BLaER1 (cell line): ENCODE measurements around the gene TOX4.
A peak's percentile ranks its signal among the peaks of the same experiment; 100 is the strongest.
"Not testable (repeated sequence)": the region's sequence is repeated elsewhere in the genome, so short reads cannot be mapped to it uniquely, and the experiment has no call there.

ENCODE experiments used
- H3K27ac ChIP-seq: shearing (Covaris generic); formaldehyde crosslinking; 2 replicates; pipeline ENCODE4 v1.8.1; 2022
- H3K27me3 ChIP-seq: shearing (Covaris generic); formaldehyde crosslinking; 2 replicates; pipeline ENCODE4 v1.8.1; 2022
- H3K36me3 ChIP-seq: shearing (Covaris generic); formaldehyde crosslinking; 2 replicates; pipeline ENCODE4 v1.8.1; 2022
- H3K4me1 ChIP-seq: shearing (Covaris generic); formaldehyde crosslinking; 2 replicates; pipeline ENCODE4 v1.8.1; 2022
- H3K4me2 ChIP-seq: shearing (Covaris generic); formaldehyde crosslinking; 2 replicates; pipeline ENCODE4 v1.8.1; 2022
- H3K4me3 ChIP-seq: shearing (Covaris generic); formaldehyde crosslinking; 2 replicates; pipeline ENCODE4 v1.8.1; 2022
- H3K9ac ChIP-seq: shearing (Covaris generic); formaldehyde crosslinking; 2 replicates; pipeline ENCODE4 v1.8.1; 2022
- H3K9me3 ChIP-seq: shearing (Covaris generic); formaldehyde crosslinking; 2 replicates; pipeline ENCODE4 v1.8.1; 2022
- H4K20me1 ChIP-seq: shearing (Covaris generic); formaldehyde crosslinking; 2 replicates; pipeline ENCODE4 v1.8.1; 2022
- Cebpa-rat ChIP-seq: shearing (Covaris generic); IDR thresholded peaks from 2 replicates; pipeline ENCODE4 v1.8.1; 2022

The TOX4 gene

DNA sequence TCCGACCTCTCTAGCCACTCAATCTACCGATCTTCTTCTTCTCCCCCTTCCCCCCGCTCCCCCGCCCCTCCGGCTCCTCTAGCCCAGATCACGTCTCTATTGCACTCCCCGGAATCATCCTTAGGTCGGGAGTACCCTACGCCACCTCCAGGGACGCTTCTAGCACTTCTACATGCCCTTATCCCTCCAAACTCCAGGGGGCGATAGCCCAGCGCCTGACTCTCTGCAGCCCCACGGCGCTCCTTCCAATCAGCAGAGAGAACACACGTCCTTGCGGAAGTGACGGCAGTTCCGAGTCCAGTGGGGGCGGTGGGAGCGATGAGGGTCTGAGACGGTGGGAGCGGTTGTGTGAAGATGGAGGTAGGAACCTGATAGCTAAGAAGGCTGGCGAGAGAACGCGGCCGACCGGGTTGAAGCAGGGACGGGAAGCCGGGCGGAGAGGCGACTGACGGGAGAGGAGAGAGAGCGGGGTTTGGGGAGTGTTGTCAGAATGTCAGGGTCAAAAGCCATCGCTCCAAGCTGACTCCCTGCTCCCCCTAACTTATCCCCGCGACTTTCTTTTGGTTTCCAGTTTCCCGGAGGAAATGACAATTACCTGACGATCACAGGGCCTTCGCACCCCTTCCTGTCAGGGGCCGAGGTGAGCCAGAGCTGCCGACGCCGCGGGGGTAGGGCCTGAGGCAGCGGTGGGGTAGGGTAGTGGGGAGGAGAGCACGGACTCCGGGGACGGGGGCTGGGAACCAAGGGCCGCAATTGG lies at the start of gene TOX4, which contains the start of gene RAB2B:
TOX4 (plus strand) TSS at position 271 of the 757 bp plus-strand sequence; CDS start at position 355, 84 bp downstream.
RAB2B (minus strand) TSS at position 35 of the 757 bp plus-strand sequence. CDS start 87 bp downstream, outside the sequence.
- Histone ChIP-seq H3K9ac (peak within 1 kb of the TSS; percentile 90), H3K9me3 (no peaks in the 10 kb centered on the region), H3K36me3 (peaks cover 55% of the 10 kb centered on the region), H3K4me3 (peak within 1 kb of the TSS; percentile 98), H3K4me1 (peaks cover 25% of the 10 kb centered on the region), H4K20me1 (peaks cover 44% of the 10 kb centered on the region), H3K4me2 (peak within 1 kb of the TSS; percentile 92), H3K27ac (peak within 1 kb of the TSS; percentile 79), H3K27me3 (no peaks in the 10 kb centered on the region)
- TF ChIP-seq Cebpa-rat = no peak

DNA sequence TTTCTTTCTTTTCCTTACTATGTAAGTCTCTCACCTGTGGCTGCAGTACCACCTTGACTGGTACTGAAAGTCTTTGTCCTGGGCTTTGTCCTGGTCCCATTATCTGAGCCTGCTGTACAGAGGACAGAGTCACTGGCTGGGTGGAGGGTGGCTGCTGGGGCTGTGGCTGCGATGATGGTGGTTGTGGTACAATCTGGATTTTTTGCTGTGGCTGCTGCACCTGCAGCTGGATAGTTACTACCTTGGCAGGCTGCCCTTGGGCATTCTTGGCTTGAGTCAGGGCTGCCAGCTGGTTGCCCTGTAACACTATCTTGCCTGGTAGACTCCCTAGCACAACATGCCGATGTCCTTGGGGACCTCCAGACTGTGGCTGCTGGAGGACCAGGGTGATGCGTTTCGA lies 48.1 kb upstream of the TOX4 start:
- peaks cover 79% of the 10 kb centered on the region for H4K20me1 ChIP-seq
- no peak overlapping the region for H3K27ac ChIP-seq
- H3K9ac ChIP-seq = no peak overlapping the region
- H3K4me3 ChIP-seq = no peak overlapping the region
- peaks cover 89% of the 10 kb centered on the region for H3K36me3 ChIP-seq
- no peaks in the 10 kb centered on the region for H3K4me1 ChIP-seq
- H3K9me3 ChIP-seq = no peaks in the 10 kb centered on the region
- no peak for TF ChIP-seq Cebpa-rat
- no peaks in the 10 kb centered on the region for H3K27me3 ChIP-seq
- H3K4me2 ChIP-seq = no peak overlapping the region

- Histone ChIP-seq H3K27me3 (no peaks in the 10 kb centered on the region), H3K4me1 (peaks cover 13% of the 10 kb centered on the region), H3K4me3 (no peak overlapping the region), H3K9me3 (no peaks in the 10 kb centered on the region), H4K20me1 (peaks cover 97% of the 10 kb centered on the region), H3K36me3 (peaks cover 68% of the 10 kb centered on the region), H3K4me2 (no peak overlapping the region), H3K27ac (no peak overlapping the region), H3K9ac (no peak overlapping the region)
- no peak for TF ChIP-seq Cebpa-rat
These were observed 45.9 kb upstream of the TOX4 start for GRCh38 chr14:21431126-21431525.

DNA sequence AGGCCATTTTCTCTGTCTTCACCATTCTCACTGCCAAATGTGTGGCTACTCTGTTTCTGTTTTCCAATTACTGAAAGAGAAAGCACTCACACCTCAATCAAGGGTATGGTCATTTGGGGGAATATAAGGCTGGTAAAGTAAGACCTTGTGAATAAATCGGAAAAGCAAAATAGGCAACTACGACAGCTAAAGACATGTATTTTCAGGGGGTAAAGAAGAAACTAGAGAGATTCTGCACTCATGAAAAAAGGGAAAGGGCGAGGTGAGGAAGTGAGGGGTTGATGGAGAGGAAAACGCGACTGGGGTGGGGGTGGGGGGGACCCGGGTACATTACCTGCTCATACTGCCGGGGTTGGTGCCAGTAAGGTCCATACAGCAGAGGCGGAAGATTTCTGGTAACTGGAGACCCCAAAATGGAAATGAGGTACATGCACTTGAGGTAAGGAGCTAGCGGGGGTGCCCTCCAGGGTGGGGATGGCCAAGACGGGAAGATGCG lies 40.4 kb upstream of the TOX4 start:
- peak overlapping the region; percentile 88 for H3K9ac ChIP-seq
- no peaks in the 10 kb centered on the region for H3K27me3 ChIP-seq
- H4K20me1 ChIP-seq = peaks cover 89% of the 10 kb centered on the region
- peaks cover 21% of the 10 kb centered on the region for H3K36me3 ChIP-seq
- TF ChIP-seq Cebpa-rat = no peak
- H3K9me3 ChIP-seq = no peaks in the 10 kb centered on the region
- H3K4me2 ChIP-seq = peak overlapping the region; percentile 93
- H3K27ac ChIP-seq = peak overlapping the region; percentile 86
- peaks cover 26% of the 10 kb centered on the region for H3K4me1 ChIP-seq
- peak overlapping the region; percentile 80 for H3K4me3 ChIP-seq

GRCh38 chr14:21437063-21437901 lies 39.7 kb upstream of the TOX4 start:
- Histone ChIP-seq H3K4me3 (peak overlapping the region; percentile 80), H3K27ac (peak overlapping the region; percentile 86)

DNA sequence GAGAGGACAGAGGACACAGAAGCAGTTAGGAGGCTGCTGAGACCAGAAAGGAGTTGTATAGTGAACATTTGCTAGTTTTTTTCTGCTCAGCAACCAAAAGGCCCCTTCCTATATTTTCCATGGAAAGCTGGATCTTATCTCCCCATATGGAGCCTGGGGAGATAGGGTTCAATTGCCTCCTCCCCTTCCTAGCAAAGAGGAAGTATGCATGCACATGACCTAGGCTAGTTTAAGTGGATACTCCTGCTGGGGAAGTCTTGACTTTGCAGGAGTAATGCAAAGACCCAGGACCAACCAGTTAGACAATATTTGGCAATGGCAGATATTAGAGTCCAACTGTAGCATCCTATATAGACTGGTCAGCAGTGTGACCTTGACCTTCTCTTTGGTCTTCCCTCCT lies 36.1 kb upstream of the TOX4 start:
- Histone ChIP-seq H3K9me3 (no peaks in the 10 kb centered on the region), H3K36me3 (peaks cover 22% of the 10 kb centered on the region), H3K9ac (no peak overlapping the region), H3K4me2 (no peak overlapping the region), H3K4me1 (peaks cover 16% of the 10 kb centered on the region), H4K20me1 (peaks cover 86% of the 10 kb centered on the region), H3K4me3 (no peak overlapping the region), H3K27ac (no peak overlapping the region), H3K27me3 (no peaks in the 10 kb centered on the region)
- TF ChIP-seq Cebpa-rat = no peak

More at GRCh38 chr14:21437063-21437901, 39.7 kb upstream of the TOX4 start:
- TF ChIP-seq Cebpa-rat = no peak
- H3K27me3 ChIP-seq = no peaks in the 10 kb centered on the region
- peak overlapping the region; percentile 88 for H3K9ac ChIP-seq
- peaks cover 89% of the 10 kb centered on the region for H4K20me1 ChIP-seq
- H3K4me1 ChIP-seq = peaks cover 26% of the 10 kb centered on the region
- peak overlapping the region; percentile 93 for H3K4me2 ChIP-seq
- H3K9me3 ChIP-seq = no peaks in the 10 kb centered on the region
- H3K36me3 ChIP-seq = peaks cover 23% of the 10 kb centered on the region

DNA sequence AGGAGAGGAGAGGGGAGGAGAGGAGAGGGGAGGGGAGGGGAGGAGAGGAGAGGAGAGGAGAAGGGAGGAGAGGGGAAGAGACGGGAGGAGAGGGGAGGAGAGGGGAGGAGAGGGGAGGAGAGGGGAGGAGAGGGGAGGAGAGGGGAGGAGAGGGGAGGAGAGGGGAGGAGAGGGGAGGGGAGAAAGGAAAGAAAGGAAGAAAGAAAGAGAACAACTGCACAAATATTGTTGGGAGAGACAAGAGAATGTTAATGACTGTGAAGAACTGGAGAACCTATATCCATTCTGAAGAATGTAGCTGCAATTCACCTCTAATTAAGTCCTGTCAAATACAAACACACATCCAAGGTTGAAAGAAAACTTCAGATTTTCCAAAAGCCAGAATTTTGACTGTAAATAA lies 34.3 kb upstream of the TOX4 start:
- H3K27me3 ChIP-seq, H3K27ac ChIP-seq, H3K9ac ChIP-seq, H3K9me3 ChIP-seq, H3K4me2 ChIP-seq, H3K4me1 ChIP-seq, H3K4me3 ChIP-seq: not testable (repeated sequence)
- Histone ChIP-seq H3K36me3 (peaks cover 39% of the 10 kb centered on the region), H4K20me1 (peaks cover 95% of the 10 kb centered on the region)

DNA sequence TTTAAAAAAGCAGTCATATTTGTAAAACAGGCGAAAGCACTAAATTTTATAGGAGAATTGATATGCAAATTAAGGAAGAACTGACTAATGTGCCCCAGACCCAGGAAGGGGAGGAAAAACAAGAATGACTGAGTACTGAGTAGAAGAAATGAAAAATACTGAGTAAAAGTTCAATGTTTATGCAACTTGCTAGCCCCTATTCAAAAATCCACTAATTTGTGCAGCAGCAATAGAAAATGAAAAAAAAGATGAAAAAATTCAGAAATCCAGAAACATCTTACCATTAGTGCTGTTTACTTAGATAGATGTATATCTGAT lies 27.1 kb upstream of the TOX4 start:
- no peak overlapping the region for H3K4me3 ChIP-seq
- no peaks in the 10 kb centered on the region for H3K9me3 ChIP-seq
- no peak overlapping the region for H3K9ac ChIP-seq
- peaks cover 100% of the 10 kb centered on the region for H4K20me1 ChIP-seq
- H3K27ac ChIP-seq = no peak overlapping the region
- H3K27me3 ChIP-seq = no peaks in the 10 kb centered on the region
- peaks cover 21% of the 10 kb centered on the region for H3K4me1 ChIP-seq
- no peak overlapping the region for H3K4me2 ChIP-seq
- peaks cover 60% of the 10 kb centered on the region for H3K36me3 ChIP-seq
- no peak for TF ChIP-seq Cebpa-rat

DNA sequence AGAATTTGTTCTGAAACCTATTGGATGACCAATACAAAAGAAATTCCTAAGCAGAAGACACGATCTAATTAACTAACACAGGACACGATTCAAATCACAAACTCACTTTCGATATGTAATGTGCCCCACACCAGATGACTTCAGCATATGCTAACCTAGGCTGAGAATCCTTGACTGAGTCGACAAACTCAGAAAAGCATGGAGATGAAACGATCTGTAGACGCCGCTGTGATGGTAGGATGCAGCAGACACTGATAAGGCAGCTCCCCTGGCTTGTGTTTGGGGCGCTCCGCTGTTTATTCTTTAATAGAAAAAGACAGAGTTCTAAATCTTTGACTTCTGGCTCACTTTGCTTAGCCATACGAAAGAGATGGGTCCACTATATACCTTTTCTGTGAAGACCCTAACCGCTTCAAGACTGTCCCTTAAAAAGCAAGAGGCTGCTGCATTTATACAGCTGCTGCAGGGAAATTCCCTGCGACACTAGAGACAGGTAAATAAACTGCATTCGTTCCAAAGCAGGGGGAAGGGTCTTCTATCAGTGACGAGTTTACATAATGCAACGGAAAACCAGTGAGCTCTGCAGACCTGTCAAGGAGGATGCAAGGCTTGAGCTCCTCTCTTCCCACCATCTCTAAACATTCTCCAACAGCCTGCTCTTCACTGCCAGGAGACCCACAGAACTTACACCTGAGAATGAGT lies 22.0 kb upstream of the TOX4 start:
- no peak for TF ChIP-seq Cebpa-rat
- Histone ChIP-seq H3K9me3 (no peaks in the 10 kb centered on the region), H3K27me3 (no peaks in the 10 kb centered on the region), H3K4me1 (peaks cover 30% of the 10 kb centered on the region), H3K27ac (peak overlapping the region; percentile 88), H4K20me1 (peaks cover 58% of the 10 kb centered on the region), H3K4me2 (peak overlapping the region; percentile 94), H3K36me3 (peaks cover 37% of the 10 kb centered on the region), H3K9ac (peak overlapping the region; percentile 95), H3K4me3 (peak overlapping the region; percentile 99)
